Neuronal stem cell (in vitro differentiated cells): ENCODE data around the gene FAM76B.

Source experiments
- DNase-seq: peaks from one replicate; pipeline ENCODE4 v3.0.0-alpha.2; 2013; ENCODE audit warnings: low spot score
- H2AFZ ChIP-seq: one replicate; pipeline ENCODE4 v1.6.1; 2013; ENCODE audit warnings: mild to moderate bottlenecking, low read length, inconsistent platforms
- H2AK5ac ChIP-seq: 2 replicates; pipeline ENCODE4 v1.6.1; 2013; ENCODE audit warnings: low read depth, mild to moderate bottlenecking, inconsistent platforms, low read length, moderate library complexity, mixed read lengths
- H2BK120ac ChIP-seq: 2 replicates; pipeline ENCODE4 v1.6.1; 2013; ENCODE audit warnings: low read depth, mild to moderate bottlenecking, inconsistent platforms, low read length, moderate library complexity, mixed read lengths
- H2BK12ac ChIP-seq: one replicate; pipeline ENCODE4 v1.6.1; 2013; ENCODE audit warnings: low read length, inconsistent platforms
- H2BK15ac ChIP-seq: 2 replicates; pipeline ENCODE4 v1.6.1; 2013; ENCODE audit warnings: mild to moderate bottlenecking, low read length, inconsistent platforms, mixed read lengths
- H2BK5ac ChIP-seq: one replicate; pipeline ENCODE4 v1.6.1; 2013; ENCODE audit warnings: inconsistent platforms, mild to moderate bottlenecking, low read length, moderate library complexity
- H3K14ac ChIP-seq: one replicate; pipeline ENCODE4 v1.6.1; 2013; ENCODE audit warnings: low read length, inconsistent platforms
- H3K18ac ChIP-seq: 2 replicates; pipeline ENCODE4 v1.6.1; 2013; ENCODE audit warnings: low read length, inconsistent platforms
- H3K23ac ChIP-seq: 2 replicates; pipeline ENCODE4 v1.6.1; 2013; ENCODE audit warnings: low read depth, mild to moderate bottlenecking, mixed read lengths, low read length, inconsistent platforms; ENCODE audit not compliant: poor library complexity
- H3K27ac ChIP-seq: replicated peaks from 3 replicates; pipeline ENCODE4 v1.5.1; 2013; ENCODE audit warnings: low read length, inconsistent platforms
- H3K27me3 ChIP-seq, 3 experiments: 2 replicates each; pipeline ENCODE4 v1.6.1; 2013; ENCODE audit warnings: low read length in 3 of 3, mild to moderate bottlenecking in 2 of 3, inconsistent platforms in 1 of 3, low read depth in 1 of 3, mixed read lengths in 1 of 3, moderate library complexity in 1 of 3; ENCODE audit not compliant: control insufficient read depth in 3 of 3, insufficient read depth in 3 of 3
- H3K36me3 ChIP-seq, 2 donors: replicated peaks in 1 of 2; 2 replicates each; pipeline ENCODE4 v1.6.1; 2013; ENCODE audit warnings: low read length in 2 of 2; ENCODE audit not compliant: control insufficient read depth in 2 of 2, insufficient read depth in 2 of 2
- H3K4ac ChIP-seq: 2 replicates; pipeline ENCODE4 v1.6.1; 2013; ENCODE audit warnings: inconsistent platforms, mild to moderate bottlenecking, low read length, moderate library complexity
- H3K4me1 ChIP-seq, 2 donors: 1 replicate in 1 of 2; 2 replicates in 1 of 2; pipeline ENCODE4 v1.6.1; 2013; ENCODE audit warnings: low read length in 2 of 2, low read depth in 1 of 2; ENCODE audit not compliant: control insufficient read depth in 2 of 2, insufficient read depth in 1 of 2
- H3K4me2 ChIP-seq: one replicate; pipeline ENCODE4 v1.6.1; 2013; ENCODE audit warnings: mild to moderate bottlenecking, low read length, inconsistent platforms; ENCODE audit not compliant: insufficient read depth, poor library complexity, severe bottlenecking
- H3K4me3 ChIP-seq, 2 donors: 2 replicates each; pipeline ENCODE4 v1.5.1; 2013; ENCODE audit warnings: low read length in 2 of 2, mild to moderate bottlenecking in 2 of 2, inconsistent platforms in 1 of 2, moderate library complexity in 1 of 2
- H3K79me1 ChIP-seq: one replicate; pipeline ENCODE4 v1.6.1; 2013; ENCODE audit warnings: low read depth, mild to moderate bottlenecking, inconsistent platforms, low read length, moderate library complexity
- H3K9ac ChIP-seq: one replicate; pipeline ENCODE4 v1.6.1; 2013; ENCODE audit warnings: mild to moderate bottlenecking, low read depth, low read length, inconsistent platforms; ENCODE audit not compliant: poor library complexity
- H3K9me3 ChIP-seq, 2 donors: replicated peaks in 1 of 2; 2 replicates each; pipeline versions ENCODE3 to v1.6.1; 2013; ENCODE audit warnings: low read length in 2 of 2, mild to moderate bottlenecking in 2 of 2, inconsistent platforms in 1 of 2, low read depth in 1 of 2, mixed read lengths in 1 of 2, moderate library complexity in 1 of 2; ENCODE audit not compliant: control insufficient read depth in 2 of 2, insufficient read depth in 1 of 2
- H4K8ac ChIP-seq: one replicate; pipeline ENCODE4 v1.6.1; 2013; ENCODE audit warnings: low read depth, mild to moderate bottlenecking, inconsistent platforms, low read length, moderate library complexity
- H4K91ac ChIP-seq: one replicate; pipeline ENCODE4 v1.6.1; 2013; ENCODE audit warnings: low read length, low read depth, mild to moderate bottlenecking, inconsistent platforms; ENCODE audit not compliant: poor library complexity
- WGBS, 2 donors: extraction: QIAGEN DNeasy Blood & Tissue Kit; methylation state at CpG; one replicate each; pipeline ENCODE4 v1.1.7; 2013; ENCODE audit warnings: missing lambda C conversion rate in 2 of 2, mixed read lengths in 1 of 2; ENCODE audit not compliant: insufficient read length in 2 of 2, insufficient replicate concordance in 1 of 2; ENCODE audit errors: extremely low coverage in 2 of 2; 5-methylcytosine and 5-hydroxymethylcytosine counted together

Gene FAM76B

DNA sequence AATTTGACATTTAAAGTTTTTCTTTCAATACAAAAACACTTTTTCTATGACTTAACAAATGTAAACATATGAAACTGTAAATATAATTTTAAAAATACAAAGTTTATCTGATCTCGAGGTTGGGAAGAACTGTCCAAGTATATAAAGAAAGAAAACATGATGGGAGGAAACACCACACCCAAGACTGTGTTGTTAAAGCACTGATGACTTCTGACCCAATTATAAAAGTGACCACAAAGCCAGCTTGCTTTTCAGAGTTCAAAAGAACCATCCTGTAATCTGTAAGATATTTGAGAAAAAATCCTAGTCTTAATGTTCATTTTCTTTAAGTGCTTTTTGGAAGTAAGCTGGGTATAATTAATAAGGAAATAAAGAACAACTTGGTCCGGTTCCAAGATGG, 16.3 kb upstream of the FAM76B start:
- Histone ChIP-seq H3K27me3 (no peaks in the 10 kb centered on the region), H3K9ac (no peak overlapping the region), H4K91ac (no peak overlapping the region), H3K14ac (no peak overlapping the region), H2BK12ac (no peak overlapping the region), H3K23ac (no peak overlapping the region), H3K4me1 (no peaks in the 10 kb centered on the region), H2BK120ac (no peak overlapping the region), H4K8ac (no peak overlapping the region), H3K4ac (no peak overlapping the region), H2BK15ac (no peak overlapping the region), H3K36me3 (peaks cover 17 to 67% of the 10 kb centered on the region in 2 donors), H3K9me3 (peaks cover 4 to 34% of the 10 kb centered on the region in 2 donors), H3K4me3 (no peak overlapping the region), H2AFZ (no peak overlapping the region), H2AK5ac (no peak overlapping the region), H3K79me1 (no peaks in the 10 kb centered on the region), H2BK5ac (no peak overlapping the region), H3K4me2 (no peak overlapping the region), H3K18ac (no peak overlapping the region), H3K27ac (no peak overlapping the region)
- no CpG with 5 or more reads among the region's 2 CpGs for WGBS, 2 donors
- DNase-seq: no peak

DNA sequence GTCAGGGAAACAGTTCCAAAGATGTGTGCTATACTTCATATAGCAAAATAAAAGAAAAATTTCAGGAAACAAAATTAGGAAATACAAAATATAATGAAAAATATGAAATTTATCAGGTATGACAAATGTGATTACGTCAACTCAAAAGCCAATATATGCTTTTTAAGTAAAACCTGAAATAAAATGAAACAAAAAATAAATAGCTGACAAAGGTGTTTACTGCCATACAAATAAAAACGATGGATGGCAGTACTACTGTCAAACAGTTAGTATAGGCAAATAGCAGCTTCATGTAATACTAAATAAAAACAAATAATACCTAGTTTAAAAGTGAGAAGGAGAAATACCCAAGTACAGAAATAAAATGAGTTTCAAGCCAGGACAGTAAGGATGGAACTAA, 14.4 kb upstream of the FAM76B start:
- H3K9ac ChIP-seq: no peak overlapping the region
- no peak overlapping the region for H2AFZ ChIP-seq
- no peak overlapping the region for H4K91ac ChIP-seq
- peaks cover 17 to 86% of the 10 kb centered on the region in 2 donors for H3K36me3 ChIP-seq
- H2BK12ac ChIP-seq: no peak overlapping the region
- H3K27ac ChIP-seq: no peak overlapping the region
- no peak overlapping the region for H2BK120ac ChIP-seq
- H3K4me2 ChIP-seq: no peak overlapping the region
- H3K27me3 ChIP-seq: no peaks in the 10 kb centered on the region
- H2BK5ac ChIP-seq: no peak overlapping the region
- H3K18ac ChIP-seq: no peak overlapping the region
- H3K14ac ChIP-seq: no peak overlapping the region
- H2BK15ac ChIP-seq: no peak overlapping the region
- H3K23ac ChIP-seq: no peak overlapping the region
- peaks cover 4 to 34% of the 10 kb centered on the region in 2 donors for H3K9me3 ChIP-seq
- H3K4me1 ChIP-seq: no peaks in the 10 kb centered on the region
- no peak overlapping the region for H3K4me3 ChIP-seq
- H3K4ac ChIP-seq: no peak overlapping the region
- no CpG with 5 or more reads among the region's 2 CpGs for WGBS, 2 donors
- DNase-seq: no peak
- no peak overlapping the region for H2AK5ac ChIP-seq
- H3K79me1 ChIP-seq: no peaks in the 10 kb centered on the region
- no peak overlapping the region for H4K8ac ChIP-seq

DNA sequence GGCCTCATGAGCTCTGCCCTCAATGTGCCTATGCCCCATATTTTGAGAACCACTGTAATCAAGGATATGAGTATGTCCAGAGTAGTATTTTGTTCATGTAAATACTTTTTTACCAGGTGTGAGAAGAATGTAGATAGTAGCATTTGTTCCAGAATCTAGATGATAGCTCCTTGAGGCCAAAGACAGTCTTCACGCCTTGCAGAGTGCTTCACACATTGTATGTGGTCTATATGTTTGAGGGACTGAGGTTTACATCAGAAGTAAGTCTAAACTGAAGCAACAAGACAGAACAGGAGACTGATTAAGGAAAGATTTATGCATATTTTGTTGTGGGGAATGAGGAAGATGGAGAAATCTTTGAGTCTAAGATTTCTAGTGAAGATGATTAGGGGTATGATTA, 13.2 kb upstream of the FAM76B start:
- no peak for DNase-seq
- no peak overlapping the region for H2BK120ac ChIP-seq
- no peak overlapping the region for H2AFZ ChIP-seq
- H3K4ac ChIP-seq: no peak overlapping the region
- peaks cover 4 to 34% of the 10 kb centered on the region in 2 donors for H3K9me3 ChIP-seq
- no peak overlapping the region for H3K23ac ChIP-seq
- H3K4me2 ChIP-seq: no peak overlapping the region
- no peak overlapping the region for H2BK15ac ChIP-seq
- H2AK5ac ChIP-seq: no peak overlapping the region
- no peak overlapping the region for H3K27ac ChIP-seq
- no peaks in the 10 kb centered on the region for H3K79me1 ChIP-seq
- H3K4me3 ChIP-seq: no peak overlapping the region
- H3K36me3 ChIP-seq: peaks cover 17 to 95% of the 10 kb centered on the region in 2 donors
- no peak overlapping the region for H3K18ac ChIP-seq
- no peaks in the 10 kb centered on the region for H3K4me1 ChIP-seq
- no CpG with 5 or more reads among the region's 1 CpG for WGBS, 2 donors
- no peak overlapping the region for H2BK12ac ChIP-seq
- H3K14ac ChIP-seq: no peak overlapping the region
- H2BK5ac ChIP-seq: no peak overlapping the region
- H4K8ac ChIP-seq: no peak overlapping the region
- H4K91ac ChIP-seq: no peak overlapping the region
- H3K9ac ChIP-seq: no peak overlapping the region
- no peaks in the 10 kb centered on the region for H3K27me3 ChIP-seq

DNA sequence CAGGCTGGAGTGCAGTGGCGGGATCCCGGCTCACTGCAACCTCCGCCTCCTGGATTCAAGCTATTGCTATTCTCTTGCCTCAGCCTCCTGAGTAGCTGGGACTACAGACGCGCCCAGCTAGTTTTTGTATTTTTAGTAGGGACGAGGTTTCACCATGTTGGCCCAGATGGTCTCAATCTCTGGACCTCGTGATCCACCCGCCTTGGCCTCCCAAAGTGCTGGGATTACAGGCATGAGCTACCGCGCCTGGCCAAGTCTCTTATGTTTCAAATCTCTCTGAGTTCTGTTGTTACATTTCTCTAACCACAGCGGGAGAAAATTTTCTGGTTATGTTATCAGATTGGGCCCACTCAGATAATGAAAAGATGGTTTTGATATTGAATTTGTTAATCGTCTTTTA, 10.9 kb upstream of the FAM76B start:
- H2BK12ac ChIP-seq: no peak overlapping the region
- DNase-seq: no peak
- H3K18ac ChIP-seq: no peak overlapping the region
- H3K9ac ChIP-seq: no peak overlapping the region
- H3K27me3 ChIP-seq: no peaks in the 10 kb centered on the region
- no peak overlapping the region for H2AFZ ChIP-seq
- no peak overlapping the region for H2BK15ac ChIP-seq
- peaks cover 0 to 12% of the 10 kb centered on the region in 2 donors for H3K9me3 ChIP-seq
- no peak overlapping the region for H3K27ac ChIP-seq
- H2AK5ac ChIP-seq: no peak overlapping the region
- no peak overlapping the region for H3K4me2 ChIP-seq
- H4K91ac ChIP-seq: no peak overlapping the region
- H3K79me1 ChIP-seq: no peaks in the 10 kb centered on the region
- no peak overlapping the region for H3K14ac ChIP-seq
- no peak overlapping the region for H3K4me3 ChIP-seq
- H4K8ac ChIP-seq: no peak overlapping the region
- H2BK120ac ChIP-seq: no peak overlapping the region
- peaks cover 8 to 90% of the 10 kb centered on the region in 2 donors for H3K36me3 ChIP-seq
- H2BK5ac ChIP-seq: no peak overlapping the region
- no peaks in the 10 kb centered on the region for H3K4me1 ChIP-seq
- WGBS, 2 donors: no CpG with 5 or more reads among the region's 12 CpGs
- no peak overlapping the region for H3K23ac ChIP-seq
- H3K4ac ChIP-seq: no peak overlapping the region
